Measurements from ENCODE around the gene SH3PXD2A.

DNA sequence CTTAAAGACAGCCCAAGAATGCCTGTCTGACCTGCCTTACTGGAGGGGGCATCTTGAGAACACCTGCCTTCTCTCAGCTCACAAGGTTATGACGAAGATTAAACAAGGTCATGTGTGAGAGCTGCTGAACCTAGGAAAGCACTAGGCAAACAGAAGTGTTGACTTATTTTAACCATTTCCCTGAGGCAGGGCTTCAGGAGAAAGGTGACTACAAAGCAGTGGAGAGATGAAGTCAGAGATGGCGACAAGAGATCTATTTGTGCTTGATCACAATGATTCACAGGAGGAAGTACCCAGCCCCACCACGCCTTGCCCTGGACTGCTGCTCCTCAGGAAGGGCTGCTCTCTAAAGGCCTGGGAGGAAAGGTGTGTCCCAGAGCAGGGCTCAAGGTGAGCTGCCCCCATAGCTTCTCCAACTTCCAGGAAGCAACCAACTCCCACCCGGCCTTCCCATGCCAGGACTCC lies 34.9 kb upstream of the SH3PXD2A start:
- TF ChIP-seq, protein P1, sequence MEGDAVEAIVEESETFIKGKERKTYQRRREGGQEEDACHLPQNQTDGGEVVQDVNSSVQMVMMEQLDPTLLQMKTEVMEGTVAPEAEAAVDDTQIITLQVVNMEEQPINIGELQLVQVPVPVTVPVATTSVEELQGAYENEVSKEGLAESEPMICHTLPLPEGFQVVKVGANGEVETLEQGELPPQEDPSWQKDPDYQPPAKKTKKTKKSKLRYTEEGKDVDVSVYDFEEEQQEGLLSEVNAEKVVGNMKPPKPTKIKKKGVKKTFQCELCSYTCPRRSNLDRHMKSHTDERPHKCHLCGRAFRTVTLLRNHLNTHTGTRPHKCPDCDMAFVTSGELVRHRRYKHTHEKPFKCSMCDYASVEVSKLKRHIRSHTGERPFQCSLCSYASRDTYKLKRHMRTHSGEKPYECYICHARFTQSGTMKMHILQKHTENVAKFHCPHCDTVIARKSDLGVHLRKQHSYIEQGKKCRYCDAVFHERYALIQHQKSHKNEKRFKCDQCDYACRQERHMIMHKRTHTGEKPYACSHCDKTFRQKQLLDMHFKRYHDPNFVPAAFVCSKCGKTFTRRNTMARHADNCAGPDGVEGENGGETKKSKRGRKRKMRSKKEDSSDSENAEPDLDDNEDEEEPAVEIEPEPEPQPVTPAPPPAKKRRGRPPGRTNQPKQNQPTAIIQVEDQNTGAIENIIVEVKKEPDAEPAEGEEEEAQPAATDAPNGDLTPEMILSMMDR (IDR thresholded peaks at IDR 0.05): no peak
- TF ChIP-seq EP300 (IDR thresholded peaks at IDR 0.05): no peak
- TF ChIP-seq POLR2AphosphoS5 (IDR thresholded peaks at IDR 0.05): no peak
- no peak for TF ChIP-seq POLR2A (IDR thresholded peaks at IDR 0.05)

All from sigmoid colon (tissue), 4 donors.